ENCODE data around the gene GCNT1.

DNA sequence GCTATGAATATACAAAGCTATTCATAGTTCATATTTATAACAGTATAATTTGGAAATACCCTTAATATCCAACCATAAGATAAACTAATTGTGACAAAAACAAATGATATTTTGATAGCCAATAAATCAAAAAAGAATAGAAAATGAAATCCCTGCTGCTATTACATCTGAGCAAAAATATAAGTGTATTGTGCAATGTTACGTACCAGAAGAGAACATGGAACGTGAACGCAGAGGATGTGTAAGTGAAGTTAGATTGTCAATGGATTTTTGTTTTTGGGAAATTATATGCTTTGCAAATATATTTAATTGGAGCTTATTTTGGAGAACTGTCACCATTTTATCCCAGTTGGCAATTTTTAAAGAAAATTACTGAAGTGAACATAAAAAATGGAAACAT lies 15.4 kb downstream of the GCNT1 start:
- no peak for TF ChIP-seq CTCF (IDR thresholded peaks at IDR 0.05; ENCODE audit: low read depth, low read length)
- TF ChIP-seq EZH2phosphoT487 (IDR thresholded peaks at IDR 0.05; ENCODE audit: low read depth) = no peak

Data from OCI-LY3 (cell line).